ENCODE measurements around the gene PLEKHM3. TPM values are rescaled to one million over a fixed set of nuclear protein-coding genes. Genes with fewer than 3 reads are reported as not detected.

The PLEKHM3 gene
- polyA plus RNA-seq, 2 of the 4 experiments (the other 2 are of a cell fraction) = 2.9 to 6.5 TPM

- FAIRE-seq = no peak
- ChIA-PET POLR2A (no interaction called here), CTCF (interaction anchor here (2.0 to 2.1 kb wide), 2 partner anchors 9 to 14 kb away, joined by 7 to 8 read pairs; partner anchors contain the start of gene PLEKHM3)
- Histone ChIP-seq H3K4me3 (no peak overlapping the region), H3K27ac (peak overlapping the region; percentile 62 to 69; a peak in 3 of 6 replicates), H3K4me1 (peaks cover 46% of the 10 kb centered on the region), H3K4me2 (peak overlapping the region; percentile 7; the same call in 2 of the 3 replicates), H3K9me3 (no peaks in the 10 kb centered on the region)
- peak in 1 of 2 experiments; percentile 29; a peak in 1 of 6 replicates for ATAC-seq
- DNase-seq (ENCODE audit: low read depth in 1 of 2, low spot score in 1 of 2) = peak in 1 of 2 experiments; percentile 54
- no peak for TF ChIP-seq GATA3 (IDR thresholded peaks at IDR 0.05; ENCODE audit: borderline replicate concordance)
- TF ChIP-seq PHF8 (IDR thresholded peaks at IDR 0.05; ENCODE audit: borderline replicate concordance, low read depth) = no peak
- TF ChIP-seq HOXB5 (CRISPR knock-in tag; IDR thresholded peaks at IDR 0.05) = no peak
- no peak for TF ChIP-seq SREBF2 (IDR thresholded peaks at IDR 0.05)
- no peak for TF ChIP-seq KDM5A (IDR thresholded peaks at IDR 0.05)
- TF ChIP-seq NR3C1 (IDR thresholded peaks at IDR 0.05) = no peak
- no peak for TF ChIP-seq MAX (IDR thresholded peaks at IDR 0.05)
- TF ChIP-seq ZNF302 (CRISPR knock-in tag; IDR thresholded peaks at IDR 0.05) = no peak
- no peak for TF ChIP-seq HOXA7 (CRISPR knock-in tag; IDR thresholded peaks at IDR 0.05)
- TF ChIP-seq FOXS1 (CRISPR knock-in tag; IDR thresholded peaks at IDR 0.05) = no peak
- no peak for TF ChIP-seq NFE2L2 (conservative IDR thresholded peaks at IDR 0.05; ENCODE audit: low read length)
- no peak for TF ChIP-seq ATOH8 (CRISPR knock-in tag; IDR thresholded peaks at IDR 0.05; ENCODE audit: low read depth)
- no peak for TF ChIP-seq CHD4 (IDR thresholded peaks at IDR 0.05; ENCODE audit: borderline replicate concordance)
- TF ChIP-seq E2F6 (IDR thresholded peaks at IDR 0.05; ENCODE audit: borderline replicate concordance, low read depth) = no peak
- no peak for TF ChIP-seq TFCP2L1 (CRISPR knock-in tag; IDR thresholded peaks at IDR 0.05)
- TF ChIP-seq REST (IDR thresholded peaks at IDR 0.05) = no peak
- TF ChIP-seq HES2 (IDR thresholded peaks at IDR 0.05) = no peak
- no peak for TF ChIP-seq SMC3 (IDR thresholded peaks at IDR 0.05)
Measured at GRCh38 chr2:208012449-208012848, 12.9 kb downstream of the PLEKHM3 start.

- CTCF ChIA-PET = interaction anchor here (1.0 kb wide), 1 partner anchor 265 kb away, joined by 3 read pairs; no protein-coding TSS in a partner anchor
- ATAC-seq = no peak
- POLR2A ChIA-PET = no interaction called here
Measured at GRCh38 chr2:208010506-208010905, 14.8 kb downstream of the PLEKHM3 start.

More at GRCh38 chr2:208010506-208010905, 14.8 kb downstream of the PLEKHM3 start:
- H3K4me2 ChIP-seq = no peak overlapping the region
- H3K9me3 ChIP-seq = no peaks in the 10 kb centered on the region
- TF ChIP-seq PHF8 (IDR thresholded peaks at IDR 0.05; ENCODE audit: borderline replicate concordance, low read depth) (no peak), EHF (CRISPR knock-in tag; IDR thresholded peaks at IDR 0.05) (no peak), POLR2AphosphoS2 (conservative IDR thresholded peaks at IDR 0.05; ENCODE audit: low read length) (no peak), ATOH8 (CRISPR knock-in tag; IDR thresholded peaks at IDR 0.05; ENCODE audit: low read depth) (no peak), BHLHE40 (IDR thresholded peaks at IDR 0.05; ENCODE audit: low read depth, low read length) (no peak), KDM5A (IDR thresholded peaks at IDR 0.05) (no peak), JUN (IDR thresholded peaks at IDR 0.05) (no peak), HOXB5 (CRISPR knock-in tag; IDR thresholded peaks at IDR 0.05) (no peak), CTCF (IDR thresholded peaks at IDR 0.05) (no peak), HEYL (CRISPR knock-in tag; IDR thresholded peaks at IDR 0.05) (no peak), ZNF302 (CRISPR knock-in tag; IDR thresholded peaks at IDR 0.05) (no peak), FOSB (CRISPR knock-in tag; IDR thresholded peaks at IDR 0.05) (no peak), NPAS2 (CRISPR knock-in tag; IDR thresholded peaks at IDR 0.05; ENCODE audit: borderline replicate concordance) (no peak)
- H3K4me1 ChIP-seq = peaks cover 40% of the 10 kb centered on the region
- no peak overlapping the region for H3K4me3 ChIP-seq
- H3K27ac ChIP-seq = no peak overlapping the region
- FAIRE-seq = no peak
- DNase-seq (ENCODE audit: low read depth in 1 of 2, low spot score in 1 of 2) = no peak

Measured in A549 (cell line).